ENCODE data around the gene CBX6.
"Not testable (repeated sequence)": the region's sequence is repeated elsewhere in the genome, so short reads cannot be mapped to it uniquely, and the experiment has no call there.

CBX6 gene

GRCh38 chr22:38872172-38872830, at the start of gene CBX6:
TSS of gene CBX6 (minus strand) at chr22:38872216. CDS start at chr22:38872190, 26 bp downstream.
- peak; percentile 93 for DNase-seq

DNA sequence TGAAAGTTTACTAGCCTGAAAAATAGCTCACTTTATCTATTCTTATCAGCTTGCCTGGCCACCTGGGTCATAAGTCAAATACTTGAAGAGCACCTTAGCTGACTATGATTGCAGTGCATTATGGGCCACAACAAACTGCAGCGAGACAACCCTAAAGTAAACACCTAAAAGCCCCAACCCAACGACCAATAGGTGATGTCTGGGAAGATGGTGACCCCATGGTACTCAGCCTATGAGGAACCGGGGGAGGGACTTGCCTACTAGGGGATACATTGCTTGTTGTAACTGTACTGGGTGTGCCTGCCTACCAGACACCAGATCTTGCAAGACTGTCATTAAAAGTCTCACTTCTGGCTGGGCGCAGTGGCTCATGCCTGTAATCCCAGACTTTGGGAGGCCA, 49.8 kb upstream of the CBX6 start:
- no peak for DNase-seq

GRCh38 chr22:38921120-38921519, 49.1 kb upstream of the CBX6 start:
- no peak for DNase-seq

DNA sequence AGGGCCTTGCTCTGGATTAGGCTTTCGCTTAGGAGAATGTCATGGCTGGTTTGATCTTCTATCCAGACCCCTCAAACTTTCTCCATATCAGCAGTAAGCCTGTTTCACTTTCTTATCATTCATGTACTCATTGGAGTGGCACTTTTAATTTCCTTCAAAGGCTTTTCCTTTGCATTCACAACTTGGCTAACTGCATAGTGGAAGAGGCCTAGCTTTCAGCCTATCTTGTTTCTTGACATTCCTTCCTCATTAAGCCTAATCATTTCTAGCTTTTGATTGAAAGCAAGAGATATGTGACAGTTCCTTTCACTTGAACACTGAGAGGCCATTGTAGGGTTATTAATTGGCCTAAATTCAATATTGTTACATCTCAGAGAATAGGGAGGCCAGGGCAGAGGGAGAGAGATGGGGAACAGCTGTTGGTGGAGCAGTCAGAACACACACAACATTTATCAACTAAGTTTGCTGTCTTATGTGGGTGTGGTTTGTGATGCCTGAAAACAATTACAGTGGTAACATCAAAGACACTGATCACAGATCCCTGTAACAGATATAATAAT, 47.7 kb upstream of the CBX6 start:
- DNase-seq: no peak

DNA sequence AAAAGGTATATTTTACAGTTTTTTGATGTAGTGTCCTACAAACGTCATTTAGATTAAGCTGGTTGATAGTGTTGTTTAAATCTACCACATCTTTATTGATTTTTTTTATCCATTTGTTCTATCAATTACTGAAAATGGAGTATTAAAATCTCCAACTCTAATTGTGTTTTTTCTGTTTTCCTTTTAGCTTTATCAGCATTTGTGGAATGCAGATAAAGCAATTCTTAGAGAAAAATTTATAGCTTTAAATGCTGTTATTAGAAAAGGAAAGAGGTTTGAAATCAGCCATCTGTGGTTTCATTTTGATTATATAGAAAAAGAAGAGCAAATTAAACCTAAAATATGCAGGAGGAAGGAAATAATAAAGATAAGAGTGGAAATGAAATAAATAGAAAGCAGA, 39.4 kb upstream of the CBX6 start:
- no peak for DNase-seq

DNA sequence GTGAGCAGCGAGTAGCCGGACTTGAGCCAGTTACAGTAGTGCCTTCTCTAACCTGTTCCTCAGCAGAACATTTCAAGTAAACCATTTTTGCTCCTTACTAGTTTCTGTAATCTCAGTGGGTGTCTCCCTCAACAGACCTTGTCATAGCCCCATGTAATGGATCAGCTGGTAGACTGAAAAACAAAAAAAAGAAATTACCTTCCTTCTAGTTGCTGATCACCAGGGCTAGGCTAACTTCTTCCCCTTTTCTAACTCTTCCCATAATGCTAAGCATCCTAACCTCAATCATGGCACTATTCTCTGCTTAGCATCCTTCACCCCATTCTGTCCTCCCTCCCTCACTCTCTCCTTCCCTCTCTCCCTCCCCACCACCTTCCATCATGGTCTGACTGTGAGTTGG, 35.8 kb upstream of the CBX6 start:
- no peak for DNase-seq

DNA sequence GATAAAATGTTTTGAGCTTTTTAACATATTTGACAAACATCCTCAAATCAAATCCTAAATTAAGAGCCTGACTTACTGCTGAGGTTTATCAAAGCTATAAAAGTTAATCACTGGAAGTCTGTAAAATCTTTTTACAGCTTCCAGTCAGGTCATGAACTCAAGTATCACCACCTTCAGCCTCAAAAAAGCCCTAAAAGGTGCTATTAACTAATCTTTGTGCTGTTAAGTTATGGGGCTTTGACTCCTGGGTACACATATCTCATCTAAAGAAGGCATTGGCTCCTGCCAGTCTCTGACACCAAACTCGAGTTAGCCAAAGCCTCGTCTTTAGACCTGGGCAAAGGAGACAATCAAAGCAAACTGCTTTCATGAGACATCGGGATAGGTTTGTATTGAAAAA, 34.0 kb upstream of the CBX6 start:
- no peak for DNase-seq

DNA sequence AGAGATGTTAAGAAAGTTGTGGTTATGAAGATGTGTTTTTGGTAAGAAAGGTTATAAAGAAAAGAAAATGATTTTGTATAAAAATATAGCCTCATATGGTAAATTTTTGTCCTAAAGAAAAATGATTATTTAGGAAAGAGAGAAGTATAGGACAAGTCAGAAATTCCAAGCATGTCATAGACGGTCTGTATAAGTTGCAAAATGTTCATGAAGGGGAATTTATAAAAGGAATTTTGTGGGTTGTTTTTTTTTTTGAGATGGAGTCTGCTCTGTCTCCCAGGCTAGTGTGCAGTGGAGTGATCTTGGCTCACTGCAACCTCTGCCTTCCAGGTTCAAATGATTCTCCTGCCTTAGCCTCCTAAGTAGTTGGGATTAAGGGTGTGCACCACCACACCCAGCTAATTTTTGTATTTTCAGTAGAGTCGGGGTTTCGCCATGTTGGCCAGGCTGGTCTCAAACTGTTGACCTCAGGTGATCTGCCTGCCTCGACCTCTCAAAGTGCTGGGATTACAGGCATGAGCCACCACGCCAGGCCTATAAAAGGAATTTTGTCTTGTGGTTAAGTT, 32.1 kb upstream of the CBX6 start:
- DNase-seq: not testable (repeated sequence)

DNA sequence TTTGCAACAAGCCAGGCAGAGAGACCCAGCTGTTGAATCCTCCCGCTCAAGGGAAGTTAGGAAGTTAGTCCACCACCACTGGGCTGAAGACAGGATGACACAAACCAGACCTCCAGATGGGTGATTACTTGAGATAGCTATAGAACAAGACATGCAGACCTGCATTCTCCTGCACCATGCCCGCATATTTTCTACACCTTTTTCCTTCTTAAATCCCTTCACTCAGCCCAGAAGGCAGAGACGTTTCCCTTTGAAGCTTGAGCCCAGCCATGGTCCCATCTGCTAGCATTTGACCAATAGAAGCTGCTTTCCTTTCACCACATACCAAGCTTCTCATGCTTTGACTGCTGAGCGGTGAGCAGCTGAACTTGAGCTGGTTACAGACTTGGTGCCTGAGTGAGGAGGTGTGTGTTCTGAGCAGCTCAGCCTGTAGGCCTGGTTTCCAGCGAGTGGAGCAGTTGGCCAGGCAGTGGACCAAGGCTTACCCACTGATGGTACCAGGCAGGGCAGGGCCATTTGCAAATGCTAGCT, 29.2 kb upstream of the CBX6 start:
- DNase-seq: no peak

GRCh38 chr22:38900677-38901076, 28.7 kb upstream of the CBX6 start:
- no peak for DNase-seq

- DNase-seq: no peak
These were observed 19.2 kb upstream of the CBX6 start for GRCh38 chr22:38891256-38891655.

DNA sequence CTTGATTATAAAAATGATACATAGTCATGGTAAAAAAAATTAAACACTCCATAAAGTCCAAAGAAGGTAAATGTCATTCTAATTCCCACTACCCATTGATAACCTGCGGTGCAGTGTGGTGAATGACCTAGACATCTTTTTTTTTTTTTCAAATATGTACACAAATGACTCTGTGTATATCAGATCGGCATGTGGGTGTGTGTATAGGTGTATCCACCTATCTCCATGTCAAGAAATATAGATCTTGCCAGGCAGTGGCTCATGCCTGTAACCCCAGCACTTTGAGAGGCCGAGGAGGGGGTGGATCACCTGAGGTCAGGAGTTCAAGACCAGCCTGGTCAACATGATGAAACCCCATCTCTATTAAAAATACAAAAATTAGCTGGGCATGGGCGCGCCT, 18.4 kb upstream of the CBX6 start:
- no peak for DNase-seq

DNA sequence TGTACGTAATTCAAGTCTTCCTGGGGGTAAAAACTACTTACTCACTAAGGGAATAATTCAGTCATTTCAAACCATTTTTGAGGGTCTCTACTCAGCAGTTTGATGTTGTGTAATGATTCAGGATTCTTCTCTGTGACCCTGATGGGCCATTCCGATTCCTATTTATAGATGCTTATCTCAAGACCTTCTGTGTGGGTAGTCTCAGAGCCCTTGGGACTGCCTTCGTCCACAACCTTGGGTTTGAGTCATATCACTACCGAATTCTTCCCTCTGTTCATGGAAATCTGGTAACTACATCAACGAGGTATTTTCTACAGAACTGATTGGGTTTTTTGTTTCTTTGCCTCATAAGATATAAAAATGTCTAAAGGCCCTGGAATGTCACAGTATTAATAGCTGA, 14.3 kb upstream of the CBX6 start:
- peak; percentile 10 for DNase-seq

DNA sequence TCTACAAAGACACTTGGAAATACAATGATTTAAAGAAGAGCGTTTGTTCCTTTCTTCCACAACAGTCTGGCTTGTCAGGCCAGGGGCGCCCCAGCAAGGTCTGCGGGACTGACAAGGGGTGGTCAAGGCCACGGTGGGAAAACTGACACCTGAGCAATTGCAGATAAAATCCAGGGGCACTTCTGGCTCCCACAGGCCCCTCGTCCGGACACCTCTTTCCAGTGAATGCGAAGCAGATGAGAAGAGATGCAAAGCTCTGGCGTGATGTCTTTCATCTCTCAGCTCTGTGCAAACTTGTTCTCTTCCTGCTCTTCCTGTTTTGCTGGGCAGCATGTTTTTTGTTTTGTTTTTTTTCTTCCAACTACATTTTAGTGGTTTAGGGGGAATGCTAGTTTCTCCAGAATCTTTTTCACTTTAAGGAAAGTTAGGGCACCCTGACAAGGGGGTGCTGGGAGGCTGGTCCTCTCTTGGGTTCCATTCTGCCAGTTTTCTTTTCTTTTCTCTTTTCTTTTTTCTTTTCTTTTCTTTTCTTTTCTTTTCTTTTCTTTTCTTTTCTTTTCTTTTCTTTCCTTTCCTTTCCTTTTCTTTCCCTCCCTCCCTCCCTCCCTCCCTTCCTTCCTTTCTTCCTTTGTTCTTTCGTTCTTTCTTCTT, 11.1 kb upstream of the CBX6 start:
- DNase-seq: no peak

GRCh38 chr22:38881997-38882879, 10.2 kb upstream of the CBX6 start:
- no peak for DNase-seq

DNA sequence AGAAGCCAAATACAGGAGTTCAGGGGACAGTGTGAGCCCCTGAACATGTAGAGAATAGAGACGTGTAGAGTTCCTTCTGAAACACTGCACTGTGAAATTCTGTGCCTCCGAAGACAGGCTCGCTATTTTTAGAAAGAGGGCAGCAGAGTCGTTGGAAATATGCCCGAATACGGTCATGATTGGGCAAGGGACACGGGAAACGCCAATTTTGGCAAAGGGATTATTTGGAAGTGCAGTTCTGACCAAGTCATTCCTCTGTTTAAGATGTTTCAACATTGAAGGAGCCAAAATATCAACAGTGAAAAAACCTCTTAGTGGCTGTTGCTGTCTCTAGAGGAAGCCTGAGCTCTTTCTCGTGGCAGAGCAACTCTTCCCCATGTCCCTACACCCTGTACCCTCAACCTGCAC, 9.5 kb upstream of the CBX6 start:
- peak; percentile 65 for DNase-seq

GRCh38 chr22:38879961-38880360, 7.9 kb upstream of the CBX6 start:
- no peak for DNase-seq

DNA sequence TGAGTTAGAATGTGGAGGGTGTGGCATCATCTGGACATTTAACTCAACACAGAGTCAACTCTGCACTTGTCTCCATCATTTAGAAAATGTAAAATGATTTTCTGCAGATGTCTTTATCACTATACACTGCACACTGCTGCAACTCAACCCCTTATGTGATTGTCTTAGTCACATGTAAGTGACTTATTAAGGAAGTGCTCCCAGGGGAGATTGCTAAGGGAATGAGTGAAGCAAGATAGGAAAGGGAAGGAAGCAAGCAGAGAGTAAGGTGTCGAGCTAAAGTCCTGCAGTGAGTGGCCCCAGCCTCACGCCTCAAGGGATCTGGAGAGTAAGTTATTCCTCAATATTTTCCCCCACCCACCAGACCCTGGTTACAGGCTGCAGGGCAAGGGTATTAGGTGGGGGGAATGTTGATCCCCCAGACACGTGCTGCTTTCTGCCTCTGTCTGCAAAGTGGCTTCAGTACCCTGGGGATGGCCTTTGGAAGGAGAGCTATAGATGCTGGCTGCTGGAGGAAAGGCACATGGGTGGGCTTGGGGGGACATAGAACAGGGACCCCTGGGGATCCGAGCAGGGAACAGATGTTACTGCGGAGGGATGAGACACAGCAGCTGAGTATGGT, 7.2 kb upstream of the CBX6 start:
- peak; percentile 14 for DNase-seq

DNA sequence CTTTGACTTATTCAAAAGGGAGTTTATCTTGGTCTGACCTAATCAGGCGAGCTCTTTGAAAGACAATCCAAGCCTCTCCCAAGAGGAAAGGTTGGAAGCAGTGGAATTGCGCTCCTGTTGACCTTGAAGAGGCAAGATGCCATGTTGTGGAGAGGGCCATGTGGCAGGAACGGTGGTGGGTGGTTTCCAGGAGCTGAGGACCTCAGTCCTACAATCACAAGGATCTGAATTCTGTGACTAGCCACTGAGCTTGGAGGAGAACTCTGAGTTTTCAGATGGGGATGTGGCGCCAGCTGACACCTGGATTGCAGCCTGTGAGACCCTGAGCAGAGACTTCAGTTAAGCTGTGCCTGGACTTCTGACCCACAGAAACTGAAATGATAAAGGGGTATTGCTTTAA, 6.0 kb upstream of the CBX6 start:
- DNase-seq: no peak

- DNase-seq: no peak
These were observed 2.7 kb upstream of the CBX6 start for GRCh38 chr22:38874529-38875222.

DNA sequence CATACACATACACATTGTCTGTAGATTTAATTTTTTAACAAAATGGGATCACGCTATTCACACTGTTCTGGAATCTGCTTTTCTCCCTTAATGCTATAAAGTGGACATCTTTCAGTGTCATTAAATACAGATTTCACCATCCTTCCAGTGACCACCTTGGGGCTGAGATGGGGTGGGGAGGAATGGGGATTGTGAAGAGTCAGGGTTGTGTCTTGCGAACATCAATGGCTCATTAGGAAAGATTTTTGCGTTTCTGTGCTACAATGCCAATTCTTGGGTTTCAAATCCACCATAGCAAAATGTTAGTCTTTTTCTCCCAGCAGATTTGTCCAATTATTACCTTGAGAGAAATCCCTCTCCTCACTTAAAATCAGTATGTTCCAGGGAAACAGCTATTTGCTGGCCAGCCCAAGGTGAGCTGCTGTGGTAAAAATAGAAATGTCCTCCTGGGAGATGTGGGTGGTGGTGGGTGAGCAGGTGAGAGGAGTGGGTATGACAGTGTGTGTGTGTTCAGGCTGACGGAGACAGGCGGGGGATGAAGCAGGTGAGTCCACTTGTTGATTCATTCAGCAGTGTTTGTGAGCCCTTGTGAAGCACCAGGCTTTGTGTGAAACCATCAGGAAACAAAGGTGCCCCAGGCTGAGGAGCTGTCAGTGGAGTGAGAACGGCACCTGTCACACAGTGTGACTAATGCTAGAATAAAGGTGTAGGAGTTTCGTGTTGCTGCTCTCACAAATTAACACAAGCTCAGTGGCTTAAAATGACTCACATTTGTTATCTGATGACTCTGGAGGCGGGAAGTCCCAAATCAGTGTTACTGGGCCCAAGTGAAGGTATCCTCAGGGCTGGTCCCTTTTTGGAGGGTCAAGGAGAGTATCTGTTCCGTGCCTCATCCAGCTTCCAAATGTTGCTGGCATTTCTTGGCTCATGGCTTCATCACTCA, 1.7 kb upstream of the CBX6 start:
- DNase-seq: no peak

Measured in fibroblast of skin of right biceps (primary cell).